GM12891 (cell line): ENCODE results near the gene VMP1. TPM values are rescaled to one million over a fixed set of nuclear protein-coding genes. Genes with fewer than 3 reads are reported as not detected.

Source experiments
- DNase-seq: peaks from one replicate; pipeline ENCODE4 v3.0.0; 2011; ENCODE audit warnings: low spot score; ENCODE audit not compliant: insufficient read length
- FAIRE-seq: peaks from 2 replicates; lab custom pipeline; 2011; peaks lifted over from hg19 to GRCh38; lab: Jason Lieb, UNC
- PAX5 ChIP-seq: IDR thresholded peaks from 2 replicates; pipeline ENCODE4 v1.6.1; 2011; ENCODE audit warnings: low read length, moderate library complexity, mild to moderate bottlenecking; ENCODE audit not compliant: insufficient read depth, severe bottlenecking
- POLR2A ChIP-seq: IDR thresholded peaks from 2 replicates; pipeline ENCODE4 v1.6.1; 2011; ENCODE audit warnings: low read depth, low read length, control low read depth
- POLR2AphosphoS5 ChIP-seq: IDR thresholded peaks from 2 replicates; pipeline ENCODE4 v1.6.1; 2011; ENCODE audit warnings: low read depth, low read length, control low read depth
- POU2F2 ChIP-seq: IDR thresholded peaks from 2 replicates; pipeline ENCODE4 v1.6.1; 2011; ENCODE audit warnings: low read depth, mild to moderate bottlenecking, control low read depth, low read length, moderate library complexity
- SPI1 ChIP-seq: IDR thresholded peaks from 2 replicates; pipeline ENCODE4 v1.6.1; 2011; ENCODE audit warnings: low read depth, low read length, control low read depth
- TAF1 ChIP-seq: IDR thresholded peaks from 2 replicates; pipeline ENCODE4 v1.6.1; 2011; ENCODE audit warnings: low read depth, low read length, control low read depth
- polyA plus RNA-seq: library from polyadenylated mRNA; unstranded; fragments of >200 nt; gene quantifications from one replicate; pipeline ENCODE4 v1.2.1, GENCODE V29; 2012; ENCODE audit warnings: low read depth, missing spikeins, inconsistent platforms; ENCODE audit not compliant: missing spikeins

The VMP1 gene
- polyA plus RNA-seq = 66.9 TPM

DNA sequence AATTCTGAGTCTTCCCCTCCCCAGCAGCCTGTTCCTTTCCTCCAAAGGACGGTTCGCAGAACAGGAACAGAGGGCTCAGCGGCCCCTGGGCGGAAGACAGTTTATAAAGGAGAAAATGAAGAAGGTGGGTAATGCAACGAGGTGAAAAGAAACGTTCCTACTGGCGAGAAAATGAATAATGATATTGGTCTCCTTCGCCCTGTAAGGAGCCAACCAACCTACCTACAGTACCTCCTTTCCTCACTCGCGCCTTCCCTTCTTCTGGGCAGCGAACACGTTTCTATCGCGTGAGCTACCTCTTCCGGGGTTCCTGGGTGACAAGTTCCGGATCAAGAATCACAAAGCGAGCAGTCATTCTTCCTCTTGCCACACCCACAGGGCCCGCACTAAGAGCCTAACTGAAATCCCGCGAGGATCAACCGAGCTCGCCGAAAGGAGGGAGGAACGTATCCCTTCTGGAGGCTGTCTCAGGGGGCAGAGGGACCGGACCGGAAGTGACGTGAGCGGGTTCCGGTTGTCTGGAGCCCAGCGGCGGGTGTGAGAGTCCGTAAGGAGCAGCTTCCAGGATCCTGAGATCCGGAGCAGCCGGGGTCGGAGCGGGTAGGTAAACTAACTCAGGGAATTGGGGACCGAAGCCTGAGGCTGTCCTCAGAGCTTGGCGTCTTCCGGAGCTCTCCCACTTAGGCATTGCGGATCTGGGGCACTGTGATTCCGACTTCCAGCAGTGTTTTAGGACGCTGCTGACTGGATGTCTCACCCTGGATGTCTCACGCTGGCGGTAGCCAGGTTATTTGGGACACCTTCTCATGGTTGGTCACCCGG, at the start of gene VMP1, which contains the start of gene PTRH2:
VMP1 (plus strand) TSS at position 506 of the 822 bp plus-strand sequence. CDS start 23,793 bp downstream, outside the sequence.
PTRH2 (minus strand) TSS at position 282 of the 822 bp plus-strand sequence. CDS start 9,452 bp downstream, outside the sequence.
- DNase-seq (peak; percentile 85), FAIRE-seq (peak; percentile 91)
- TF ChIP-seq PAX5 = no peak
- TF ChIP-seq POLR2A = peak; percentile 99
- no peak for TF ChIP-seq SPI1
- peak; percentile 98 for TF ChIP-seq POLR2AphosphoS5
- peak; percentile 92 for TF ChIP-seq TAF1
- TF ChIP-seq POU2F2 = peak; percentile 80

DNA sequence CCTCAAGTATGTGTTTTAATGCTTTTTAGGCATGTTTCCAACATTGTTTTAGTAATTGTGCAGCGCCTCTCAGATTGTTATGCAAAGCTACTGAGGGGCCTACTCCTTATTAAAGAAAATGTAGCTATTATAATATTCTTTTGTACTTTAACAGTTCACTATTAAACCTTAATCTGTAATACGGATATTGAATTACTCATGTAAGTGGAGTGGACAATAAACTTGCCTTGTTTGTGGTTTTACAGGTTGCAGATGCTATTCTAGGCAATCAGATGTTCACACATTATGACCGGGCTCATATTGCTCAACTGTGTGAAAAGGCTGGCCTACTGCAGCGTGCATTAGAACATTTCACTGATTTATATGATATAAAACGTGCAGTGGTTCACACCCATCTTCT, 41.2 kb upstream of the VMP1 start:
- DNase-seq (no peak), FAIRE-seq (no peak)
- TF ChIP-seq POLR2A (no peak), PAX5 (no peak), TAF1 (no peak), POU2F2 (no peak), POLR2AphosphoS5 (no peak), SPI1 (no peak)

DNA sequence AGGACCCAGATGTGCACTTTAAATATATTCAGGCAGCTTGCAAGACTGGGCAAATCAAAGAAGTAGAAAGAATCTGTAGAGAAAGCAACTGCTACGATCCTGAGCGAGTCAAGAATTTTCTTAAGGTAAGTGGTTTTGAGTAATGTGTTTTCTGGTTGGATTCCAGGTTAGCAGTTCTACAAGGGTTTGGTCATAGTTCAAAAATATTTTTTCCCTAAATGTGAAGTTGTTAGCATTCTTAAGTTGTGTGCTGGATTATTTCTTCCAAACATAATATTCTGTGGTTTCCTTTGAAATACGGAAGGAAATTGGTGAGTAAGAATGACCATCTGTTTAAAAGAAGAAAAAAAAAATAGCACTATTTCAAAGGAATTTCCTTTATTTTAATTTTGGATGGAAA, 38.6 kb upstream of the VMP1 start:
- TF ChIP-seq TAF1 (no peak), POU2F2 (no peak), POLR2AphosphoS5 (no peak), POLR2A (no peak), SPI1 (no peak), PAX5 (no peak)
- no peak for DNase-seq
- no peak for FAIRE-seq

DNA sequence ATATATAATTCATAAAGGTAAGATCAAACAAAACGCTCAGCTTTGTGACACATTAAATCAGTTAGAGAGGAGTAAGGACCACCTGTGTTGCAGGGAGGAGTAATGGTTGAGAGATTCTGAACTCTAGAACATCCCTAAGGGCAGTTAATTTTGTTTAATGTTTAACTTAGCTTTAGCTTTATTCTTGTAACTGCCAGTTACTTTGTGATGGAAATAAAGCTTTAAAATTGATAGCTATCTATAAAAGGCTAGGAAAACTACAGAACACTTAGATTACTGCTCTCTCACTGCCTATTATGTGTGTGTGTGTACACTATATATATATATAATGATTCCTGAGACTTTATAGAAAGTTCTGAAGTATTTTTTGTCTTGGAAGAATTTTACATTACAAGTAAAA, 38.0 kb upstream of the VMP1 start:
- no peak for TF ChIP-seq TAF1
- TF ChIP-seq PAX5 = no peak
- TF ChIP-seq SPI1 = no peak
- TF ChIP-seq POU2F2 = no peak
- no peak for TF ChIP-seq POLR2AphosphoS5
- no peak for TF ChIP-seq POLR2A
- no peak for FAIRE-seq
- no peak for DNase-seq

DNA sequence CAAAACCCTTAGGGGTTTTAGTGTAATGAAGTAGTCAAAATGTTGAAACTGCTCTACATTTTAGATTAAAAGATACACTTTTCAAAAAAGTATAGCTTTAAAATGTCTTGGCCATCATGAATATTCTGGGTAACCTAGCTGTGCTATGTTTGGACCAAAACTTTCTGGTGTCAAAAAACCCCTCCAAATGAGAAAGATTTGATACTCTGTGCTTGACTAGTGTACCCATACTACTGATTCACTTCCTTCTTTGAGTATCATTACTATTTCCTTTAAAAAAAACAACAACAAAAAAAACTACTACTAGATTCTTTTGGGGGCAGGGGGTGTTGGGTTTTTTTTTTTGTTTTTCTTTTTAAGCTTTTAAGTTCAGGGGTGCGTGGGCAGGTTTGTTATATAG, 37.5 kb upstream of the VMP1 start:
- DNase-seq (no peak), FAIRE-seq (no peak)
- no peak for TF ChIP-seq POLR2AphosphoS5
- peak; percentile 53 for TF ChIP-seq SPI1
- no peak for TF ChIP-seq TAF1
- no peak for TF ChIP-seq PAX5
- no peak for TF ChIP-seq POU2F2

DNA sequence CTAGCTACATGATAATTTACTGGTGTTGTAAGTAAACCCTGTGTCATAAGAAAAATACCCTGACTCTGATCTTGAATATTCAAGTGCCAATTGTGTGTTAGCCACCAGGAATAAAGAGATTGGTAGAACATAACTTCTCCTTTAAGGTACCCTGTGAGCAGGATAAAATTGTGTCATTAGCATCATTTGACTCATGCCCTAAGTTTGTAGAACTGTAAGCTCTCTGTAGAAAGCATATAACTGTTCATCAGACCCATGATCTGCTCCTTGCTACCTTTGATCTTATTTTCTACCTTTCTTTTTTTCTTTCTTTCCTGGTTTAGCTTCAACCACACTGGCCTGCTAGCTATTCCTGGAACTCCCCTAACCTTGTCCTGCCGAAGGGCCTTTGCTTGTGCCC, 36.1 kb upstream of the VMP1 start:
- no peak for TF ChIP-seq POLR2A
- TF ChIP-seq SPI1 = no peak
- TF ChIP-seq TAF1 = no peak
- TF ChIP-seq POU2F2 = no peak
- TF ChIP-seq PAX5 = no peak
- no peak for TF ChIP-seq POLR2AphosphoS5
- DNase-seq (no peak), FAIRE-seq (no peak)

DNA sequence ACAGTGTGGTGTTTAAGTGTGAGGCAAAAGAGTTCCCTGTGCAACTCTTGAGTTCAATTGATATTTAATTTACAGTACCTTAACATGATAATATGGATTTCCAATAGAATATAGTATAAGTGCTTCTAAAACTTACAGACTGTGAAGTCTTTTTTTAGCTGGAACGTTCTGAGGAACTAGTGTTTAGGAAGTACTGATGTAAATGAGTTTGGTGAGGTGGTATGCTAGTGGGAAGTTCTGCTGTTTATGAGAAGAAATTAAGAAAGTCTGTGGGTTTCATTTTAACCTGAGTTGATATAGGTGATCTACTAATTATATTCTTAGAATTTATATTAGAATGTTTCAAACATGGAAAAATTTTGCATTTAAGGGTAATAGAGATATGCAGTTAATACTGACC, 32.2 kb upstream of the VMP1 start:
- TF ChIP-seq TAF1 (no peak), POLR2AphosphoS5 (no peak), SPI1 (no peak), PAX5 (no peak), POU2F2 (no peak), POLR2A (no peak)
- no peak for FAIRE-seq
- no peak for DNase-seq

DNA sequence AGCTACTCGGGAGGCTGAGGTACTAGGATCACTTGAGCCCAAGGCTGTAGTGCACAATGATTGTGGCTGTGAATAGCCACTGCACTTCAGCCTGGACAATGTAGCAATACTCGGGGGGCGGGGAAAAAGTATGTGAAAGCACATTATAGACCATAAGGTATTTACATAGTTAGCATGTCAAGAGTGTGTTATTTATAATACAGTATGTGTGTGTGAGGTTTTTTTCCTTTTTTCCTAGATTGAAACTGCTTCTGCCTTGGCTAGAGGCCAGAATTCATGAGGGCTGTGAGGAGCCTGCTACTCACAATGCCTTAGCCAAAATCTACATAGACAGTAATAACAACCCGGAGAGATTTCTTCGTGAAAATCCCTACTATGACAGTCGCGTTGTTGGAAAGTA, 30.7 kb upstream of the VMP1 start:
- no peak for FAIRE-seq
- no peak for DNase-seq
- TF ChIP-seq SPI1 = no peak
- TF ChIP-seq POU2F2 = no peak
- no peak for TF ChIP-seq POLR2AphosphoS5

DNA sequence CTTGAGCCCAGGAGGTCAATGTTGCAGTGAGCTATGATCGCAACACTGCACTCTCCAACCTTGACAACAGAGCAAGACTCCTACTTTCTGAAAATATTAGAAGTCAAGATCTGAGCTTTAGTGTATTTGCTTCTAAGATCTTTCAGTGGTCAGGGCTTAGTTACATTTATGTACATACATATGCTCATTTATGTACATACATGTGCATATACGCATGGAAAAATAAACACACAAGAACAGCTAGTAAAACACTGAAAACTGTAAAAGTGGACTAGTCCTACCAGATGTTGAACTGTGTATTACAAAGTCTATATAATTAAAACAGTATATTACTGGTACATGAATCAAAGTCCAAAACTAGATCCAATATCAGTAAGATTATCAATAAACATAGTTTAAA, 28.5 kb upstream of the VMP1 start:
- FAIRE-seq (no peak), DNase-seq (no peak)
- TF ChIP-seq POLR2A (no peak), SPI1 (no peak), POLR2AphosphoS5 (no peak), PAX5 (no peak), TAF1 (no peak), POU2F2 (no peak)

DNA sequence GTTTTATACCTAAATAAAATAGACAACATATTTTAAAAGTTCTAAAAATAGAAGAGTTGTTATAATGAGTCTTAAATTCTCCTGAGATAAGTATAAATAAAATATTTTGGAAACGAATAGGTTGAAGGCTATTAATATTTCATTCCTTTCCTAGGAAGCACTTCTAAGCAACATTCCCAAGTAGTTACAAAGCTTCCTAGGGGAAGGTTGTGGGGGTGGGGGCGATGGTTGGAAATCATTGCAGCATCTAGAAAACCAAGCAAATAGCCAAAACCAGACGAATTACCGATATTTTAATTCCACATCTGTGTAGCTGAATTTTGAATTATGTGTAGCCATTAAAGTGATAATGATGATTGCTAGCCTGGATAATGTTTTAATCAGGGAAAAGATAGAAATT, 27.1 kb upstream of the VMP1 start:
- no peak for FAIRE-seq
- TF ChIP-seq POLR2A = no peak
- TF ChIP-seq POU2F2 = no peak
- TF ChIP-seq TAF1 = no peak
- TF ChIP-seq SPI1 = no peak
- TF ChIP-seq POLR2AphosphoS5 = no peak
- TF ChIP-seq PAX5 = no peak
- DNase-seq = no peak
